Smooth muscle cell (in vitro differentiated cells): ENCODE data around the gene PCNX3. TPM values are rescaled to one million over a fixed set of nuclear protein-coding genes. Genes with fewer than 3 reads are reported as not detected.

ENCODE experiments used
- DNase-seq: peaks from one replicate; lab custom pipeline; 2025; ENCODE audit not compliant: unreplicated experiment; lab: John Stamatoyannopoulos, UW
- H2AFZ ChIP-seq: fragments of 200-600 bp; sonication (generic); 2 replicates; pipeline ENCODE4 v1.6.0; 2016; ENCODE audit warnings: antibody characterized with exemption, low read depth, mild to moderate bottlenecking
- H3F3A ChIP-seq: fragments of 200-600 bp; sonication (generic); 2 replicates; pipeline ENCODE4 v1.6.0; 2017; ENCODE audit warnings: antibody characterized with exemption, low read depth
- H3K27ac ChIP-seq: fragments of 200-600 bp; sonication (generic); 2 replicates; pipeline ENCODE4 v1.5.1; 2016; ENCODE audit warnings: low read depth, mild to moderate bottlenecking
- H3K27me3 ChIP-seq: fragments of 200-600 bp; sonication (generic); 2 replicates; pipeline ENCODE4 v1.6.1; 2016; ENCODE audit warnings: low read depth, mild to moderate bottlenecking
- H3K36me3 ChIP-seq: fragments of 200-600 bp; sonication (generic); 2 replicates; pipeline ENCODE4 v1.5.1; 2016; ENCODE audit warnings: low read depth
- H3K4me1 ChIP-seq: fragments of 200-600 bp; sonication (generic); 2 replicates; pipeline ENCODE4 v1.5.1; 2016; ENCODE audit warnings: low read depth
- H3K4me2 ChIP-seq: fragments of 200-600 bp; sonication (generic); 2 replicates; pipeline ENCODE4 v1.6.0; 2016; ENCODE audit warnings: mild to moderate bottlenecking
- H3K4me3 ChIP-seq: fragments of 200-600 bp; sonication (generic); 2 replicates; pipeline ENCODE4 v1.5.1; 2016; ENCODE audit warnings: mild to moderate bottlenecking
- H3K79me2 ChIP-seq: fragments of 200-600 bp; sonication (generic); 2 replicates; pipeline ENCODE4 v1.6.0; 2016; ENCODE audit warnings: low read depth, mild to moderate bottlenecking
- H3K9ac ChIP-seq: fragments of 200-600 bp; sonication (generic); 2 replicates; pipeline ENCODE4 v1.6.0; 2016; ENCODE audit warnings: low read depth
- H3K9me3 ChIP-seq: fragments of 200-600 bp; sonication (generic); replicated peaks from 2 replicates; pipeline ENCODE4 v1.5.1; 2016; ENCODE audit warnings: low read depth
- H4K20me1 ChIP-seq: fragments of 200-600 bp; sonication (generic); 2 replicates; pipeline ENCODE4 v1.6.0; 2016; ENCODE audit warnings: low read depth
- CTCF ChIP-seq: fragments of 200-600 bp; sonication (generic); IDR thresholded peaks from 2 replicates; pipeline ENCODE4 v1.5.1; 2017; ENCODE audit warnings: borderline replicate concordance, mild to moderate bottlenecking, antibody characterized with exemption; ENCODE audit not compliant: insufficient read depth, poor library complexity, severe bottlenecking
- WGBS: methylation state at CpG from one replicate; pipeline ENCODE4 v1.1.7; 2016; ENCODE audit warnings: low lambda C conversion rate; 5-methylcytosine and 5-hydroxymethylcytosine counted together
- polyA plus RNA-seq: library from polyadenylated mRNA; unstranded; fragments of >200 nt; fragmentation: Nextera tagmentation; extraction: Ambion mirVana; gene quantifications from 2 replicates; pipeline ENCODE4 v1.2.1, GENCODE V29; 2016
- total RNA-seq: library from RNA; depleted of rRNA; stranded (reverse); fragments of >200 nt; gene quantifications from 2 replicates; pipeline ENCODE4 v1.2.3, GENCODE V29; 2014

Gene PCNX3
- total and polyA plus RNA-seq, 2 experiments from 2014 or later = 17.5 to 18.3 TPM

GRCh38 chr11:65599216-65599954, 16.2 kb upstream of the PCNX3 start:
- no peaks in the 10 kb centered on the region for H3K9me3 ChIP-seq
- TF ChIP-seq CTCF = no peak
- no peak overlapping the region for H3K4me2 ChIP-seq
- no peaks in the 10 kb centered on the region for H3F3A ChIP-seq
- 97% methylated on average over 35 of the region's 49 CpGs for WGBS
- no peaks in the 10 kb centered on the region for H3K36me3 ChIP-seq
- DNase-seq = no peak
- H3K27me3 ChIP-seq = no peaks in the 10 kb centered on the region
- no peak overlapping the region for H3K27ac ChIP-seq
- H3K9ac ChIP-seq = no peak overlapping the region
- H2AFZ ChIP-seq = no peak overlapping the region
- no peaks in the 10 kb centered on the region for H3K4me1 ChIP-seq
- H4K20me1 ChIP-seq = no peaks in the 10 kb centered on the region
- no peak overlapping the region for H3K4me3 ChIP-seq
- no peaks in the 10 kb centered on the region for H3K79me2 ChIP-seq

- Histone ChIP-seq H3K27ac (no peak overlapping the region), H3K36me3 (no peaks in the 10 kb centered on the region), H2AFZ (no peak overlapping the region), H3K4me3 (no peak overlapping the region), H3K9ac (no peak overlapping the region), H3K9me3 (no peaks in the 10 kb centered on the region), H3K79me2 (no peaks in the 10 kb centered on the region), H3K4me2 (no peak overlapping the region), H3K27me3 (no peaks in the 10 kb centered on the region), H3F3A (no peaks in the 10 kb centered on the region), H3K4me1 (no peaks in the 10 kb centered on the region), H4K20me1 (no peaks in the 10 kb centered on the region)
- WGBS = 99% methylated on average over 6 of the region's 6 CpGs
- no peak for TF ChIP-seq CTCF
- DNase-seq = no peak
Observed at GRCh38 chr11:65599955-65600246, 15.7 kb upstream of the PCNX3 start.

- Histone ChIP-seq H3K36me3 (peaks cover 3% of the 10 kb centered on the region), H3K9me3 (no peaks in the 10 kb centered on the region), H3K27me3 (no peaks in the 10 kb centered on the region), H3F3A (peaks cover 5% of the 10 kb centered on the region), H3K4me3 (no peak overlapping the region), H3K9ac (no peak overlapping the region), H2AFZ (no peak overlapping the region), H3K79me2 (no peaks in the 10 kb centered on the region), H3K4me2 (no peak overlapping the region), H4K20me1 (peaks cover 28% of the 10 kb centered on the region), H3K27ac (no peak overlapping the region), H3K4me1 (peaks cover 9% of the 10 kb centered on the region)
- TF ChIP-seq CTCF = no peak
- DNase-seq = no peak
- WGBS = 100% methylated on average over 1 of the region's 1 CpG
Observed at GRCh38 chr11:65604258-65604657, 11.3 kb upstream of the PCNX3 start.
